Fibroblast of gingiva (primary cell): Measurements from ENCODE around the gene TTLL12.

Experiments
- DNase-seq: peaks from one replicate; pipeline ENCODE4 v3.0.0-alpha.2; 2011; ENCODE audit warnings: low read depth

TTLL12 gene

DNA sequence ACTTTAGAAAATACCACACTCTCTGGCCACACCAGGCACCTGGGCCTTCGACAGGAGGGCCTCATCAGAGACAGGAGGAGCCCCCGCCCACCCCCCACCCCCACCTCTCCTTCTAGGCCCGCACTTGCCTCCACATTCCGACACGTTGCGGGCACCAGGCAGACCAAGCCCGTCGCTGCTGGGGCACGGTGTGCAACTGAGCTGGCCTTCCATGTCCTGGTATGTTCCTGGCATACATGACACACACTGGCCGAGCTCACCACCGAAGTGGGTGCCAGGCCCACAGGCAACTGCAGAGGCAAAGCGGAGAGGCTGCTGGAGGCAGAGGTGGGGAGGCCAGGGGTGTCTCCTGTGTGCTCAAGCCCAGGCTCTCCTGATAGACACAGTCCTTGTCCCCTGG, 27.0 kb upstream of the TTLL12 start:
- DNase-seq = no peak

DNA sequence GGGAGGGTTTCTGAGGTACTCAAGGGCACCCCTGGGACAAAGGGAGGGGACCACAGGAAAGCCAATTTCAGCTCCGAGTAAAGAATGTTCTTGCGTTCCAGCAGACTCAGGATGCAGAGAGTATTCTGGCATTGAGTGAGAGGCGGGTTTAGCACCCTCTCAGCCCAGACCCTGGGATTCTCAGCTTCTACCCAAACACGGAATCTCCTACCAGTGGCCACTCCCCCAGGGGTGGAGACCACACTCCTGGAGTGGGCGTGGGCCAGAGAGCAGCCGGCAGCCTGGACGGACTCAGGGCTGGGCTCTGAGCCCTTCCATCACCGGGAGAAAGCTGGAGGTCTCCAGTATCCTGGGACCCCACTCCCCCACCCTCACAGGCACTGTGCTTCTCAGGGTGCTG, 26.1 kb upstream of the TTLL12 start:
- no peak for DNase-seq

DNA sequence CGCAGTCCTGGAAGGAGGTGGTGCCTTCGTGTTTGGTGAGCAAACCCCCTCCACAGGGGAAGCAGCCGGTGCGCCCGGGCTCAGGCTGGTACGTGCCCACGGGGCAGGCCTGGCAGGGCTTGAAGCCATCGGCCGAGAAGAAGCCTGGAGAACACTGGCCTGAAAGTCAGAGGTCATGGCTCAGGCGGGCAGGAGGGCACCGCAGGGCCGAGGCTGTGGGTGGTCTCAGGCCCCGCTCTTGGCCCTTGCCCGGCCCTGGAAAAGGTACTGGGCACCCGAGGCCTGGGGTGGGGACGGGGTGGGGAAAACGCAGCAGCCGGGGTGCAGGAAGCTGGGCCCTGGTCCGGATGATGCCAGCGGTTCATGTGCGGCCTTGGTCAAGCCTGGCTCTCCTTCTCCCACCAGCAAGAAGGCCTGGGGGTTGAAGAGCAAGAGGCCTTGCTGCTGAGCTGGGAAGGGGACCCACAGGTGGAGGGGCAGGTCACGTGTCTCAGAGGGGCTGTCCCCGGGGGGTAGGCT, 25.6 kb upstream of the TTLL12 start:
- DNase-seq = no peak

DNA sequence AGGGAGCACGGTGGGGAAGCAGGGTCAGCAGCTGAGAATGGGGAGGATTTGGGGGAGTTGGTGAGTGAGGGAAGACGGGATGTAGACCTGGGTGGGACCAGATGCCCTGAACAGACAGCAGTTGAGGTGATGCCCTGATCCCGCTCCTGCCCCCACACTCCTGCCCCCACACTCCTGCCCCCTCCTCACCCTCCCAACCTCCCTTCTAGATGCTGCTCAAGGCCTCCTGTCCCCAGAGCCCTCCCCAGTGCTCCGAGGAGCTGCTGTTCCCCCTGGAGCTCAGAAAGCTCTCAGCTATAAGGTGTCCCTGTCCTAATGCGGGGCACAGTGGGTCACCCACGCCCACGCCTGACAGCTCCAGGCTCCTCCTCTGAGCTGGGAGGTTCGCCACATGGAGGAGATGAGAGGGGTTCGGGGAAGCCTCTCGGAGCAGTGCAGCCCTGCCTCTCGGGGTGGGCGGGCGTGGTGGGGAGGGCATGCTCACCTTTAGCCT, 25.1 kb upstream of the TTLL12 start:
- DNase-seq = no peak

DNA sequence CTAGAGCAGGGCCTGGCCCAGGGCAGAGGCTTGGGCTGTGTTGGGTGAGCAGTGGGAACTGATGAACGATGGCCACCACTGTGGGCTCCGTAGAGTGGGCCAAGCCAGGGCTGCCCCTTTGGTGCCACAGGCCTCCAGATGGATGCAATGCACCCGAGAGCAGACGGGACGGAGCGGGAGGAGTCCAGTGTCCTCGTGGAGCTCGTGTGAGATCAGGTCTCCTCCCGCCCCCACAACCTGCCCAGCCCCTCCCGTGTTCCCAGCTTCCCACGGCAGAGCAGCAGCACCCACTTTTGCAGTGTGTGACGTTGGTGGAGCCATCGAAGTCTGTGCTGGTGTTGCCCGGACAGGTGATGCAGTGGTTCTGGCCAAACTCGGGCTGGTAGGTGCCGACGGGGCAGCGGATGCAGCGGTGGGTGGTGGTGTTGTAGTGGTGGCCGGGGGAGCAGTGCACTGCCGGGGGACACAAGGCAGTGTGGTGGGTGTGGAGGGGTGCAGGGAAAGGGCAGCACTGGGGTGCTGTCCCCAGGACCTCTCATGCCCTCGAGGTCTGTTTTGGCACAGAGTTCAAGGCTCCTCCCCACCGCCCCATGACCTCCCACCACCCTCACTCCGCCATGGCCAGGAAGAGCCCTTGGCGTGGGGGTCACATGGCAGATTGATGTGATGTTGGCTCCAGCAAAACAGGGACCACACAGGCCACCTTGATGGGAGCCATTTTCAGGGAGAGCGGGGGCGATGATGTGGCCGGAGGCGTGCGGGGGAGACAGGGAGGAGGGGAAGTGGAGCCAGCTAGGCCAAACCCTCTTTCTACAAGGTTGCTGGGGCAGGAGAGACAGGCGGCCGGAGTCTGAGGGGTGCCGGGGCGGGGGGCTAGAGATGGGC, 23.9 kb upstream of the TTLL12 start:
- no peak for DNase-seq

DNA sequence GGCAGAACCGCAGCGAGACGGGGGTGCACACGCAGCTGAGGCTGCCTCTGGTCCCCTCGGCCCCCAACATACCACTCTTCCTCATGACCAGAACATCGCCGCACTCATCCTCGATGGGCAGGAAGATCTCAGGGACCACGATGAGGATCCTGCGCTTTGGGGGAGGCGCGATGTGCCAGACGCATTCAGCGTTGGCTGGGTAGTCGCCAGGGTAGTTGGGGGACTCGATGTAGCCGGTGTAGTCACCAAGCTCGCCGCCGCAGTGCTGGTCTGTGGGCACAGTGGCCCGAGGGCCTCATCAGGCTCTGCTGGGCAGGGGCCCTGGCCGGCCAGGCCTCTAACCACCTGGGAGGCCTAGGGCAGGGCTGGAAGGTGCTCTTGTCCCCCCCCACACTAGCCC, 23.0 kb upstream of the TTLL12 start:
- no peak for DNase-seq

DNA sequence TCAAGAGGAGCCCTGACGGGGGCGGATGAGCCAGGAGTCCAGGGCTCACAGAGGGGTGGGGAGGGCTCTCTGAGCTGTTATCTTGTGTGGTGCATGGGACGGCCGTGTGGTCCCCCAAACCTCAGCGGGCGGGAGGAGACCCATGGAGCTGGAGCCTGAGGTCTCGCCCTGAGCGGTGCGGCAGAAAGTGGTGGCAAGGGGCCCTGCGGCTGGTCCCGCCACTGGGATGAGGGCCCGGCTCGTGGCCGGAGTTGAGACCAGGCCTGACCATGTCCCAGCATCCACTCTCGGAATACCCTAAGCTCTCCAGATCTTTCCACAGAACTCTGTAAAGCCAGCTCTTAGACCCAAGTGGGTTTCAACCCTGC, 22.6 kb upstream of the TTLL12 start:
- no peak for DNase-seq

DNA sequence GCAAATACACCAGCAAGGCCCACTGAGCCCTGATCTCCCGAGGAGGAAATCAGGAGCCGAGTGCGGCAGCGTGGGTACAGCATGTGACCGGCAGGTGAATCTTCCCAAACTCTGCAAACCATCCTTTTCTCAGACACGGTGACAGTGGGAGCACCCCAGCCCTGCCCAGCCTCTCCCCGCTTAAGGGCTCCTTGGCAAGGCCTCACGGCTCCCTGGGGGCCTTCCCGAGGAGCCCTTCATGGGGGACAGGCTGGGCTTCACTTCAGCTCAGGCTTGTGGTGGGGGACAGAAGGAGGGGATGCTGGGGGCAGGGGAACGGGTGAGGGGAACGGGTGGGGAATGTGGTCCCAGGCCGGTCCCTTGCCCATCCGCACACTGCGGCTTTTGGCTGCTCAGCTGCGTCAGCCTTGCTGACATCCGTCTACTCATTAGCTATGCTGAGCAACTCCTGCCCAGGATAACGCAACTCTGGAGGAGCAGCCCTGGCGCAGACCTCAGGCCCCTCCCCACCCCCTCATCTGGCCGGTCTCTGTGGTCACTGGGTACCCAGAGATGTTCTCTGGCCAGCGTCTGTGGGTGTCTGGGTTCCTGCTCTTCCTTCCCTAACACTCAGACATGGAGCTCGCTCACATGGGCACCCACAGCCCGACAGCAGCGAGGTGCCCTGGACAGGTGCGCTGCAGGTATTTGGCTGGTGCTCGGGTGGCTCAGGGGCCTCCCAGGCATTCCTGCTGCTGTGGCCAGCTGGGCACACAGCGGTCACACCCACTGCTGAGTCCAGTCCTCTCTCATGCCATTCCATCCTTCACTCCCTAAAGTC, 22.0 kb upstream of the TTLL12 start:
- DNase-seq = no peak

DNA sequence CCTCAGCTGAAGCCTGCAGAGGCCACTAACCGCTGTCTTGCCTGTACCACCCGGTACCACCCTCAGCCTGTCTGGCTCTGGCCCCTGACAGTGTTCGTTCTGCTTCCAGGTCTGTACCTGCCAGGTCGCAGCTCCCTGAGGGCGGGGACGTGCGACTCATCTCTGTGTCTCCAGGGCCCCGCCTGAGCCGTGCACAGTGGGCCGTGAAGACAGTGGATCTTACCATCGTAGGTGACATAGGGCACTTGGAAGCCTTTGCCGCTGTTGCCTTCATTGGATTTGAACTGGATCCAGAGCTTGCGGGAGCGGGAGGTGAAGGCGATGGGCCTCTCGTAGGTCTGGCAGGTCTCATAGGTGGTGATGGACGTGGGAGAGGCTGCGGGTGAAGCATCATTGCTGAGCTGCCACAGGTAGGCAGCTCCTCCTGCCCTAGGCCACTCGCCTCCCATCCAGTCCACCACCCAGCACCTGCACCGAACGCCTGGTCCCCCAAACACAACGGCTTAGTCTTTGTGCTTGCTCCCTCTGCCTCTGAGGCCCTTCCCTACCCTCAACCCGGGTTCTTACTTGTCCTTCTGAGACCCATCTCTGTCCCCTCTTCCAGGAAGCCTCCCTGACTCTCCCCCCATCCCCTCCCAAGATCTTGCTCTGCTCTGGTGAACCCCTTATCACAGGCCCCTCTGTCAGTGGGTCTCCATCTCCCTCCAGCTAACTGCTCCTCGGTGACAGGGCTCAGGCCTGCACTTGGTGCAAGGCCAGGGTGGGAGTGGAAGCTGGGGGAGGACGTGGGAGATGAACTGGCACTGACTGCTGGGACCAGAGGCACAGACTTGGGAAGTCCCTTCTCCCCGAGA, 21.1 kb upstream of the TTLL12 start:
- no peak for DNase-seq

DNA sequence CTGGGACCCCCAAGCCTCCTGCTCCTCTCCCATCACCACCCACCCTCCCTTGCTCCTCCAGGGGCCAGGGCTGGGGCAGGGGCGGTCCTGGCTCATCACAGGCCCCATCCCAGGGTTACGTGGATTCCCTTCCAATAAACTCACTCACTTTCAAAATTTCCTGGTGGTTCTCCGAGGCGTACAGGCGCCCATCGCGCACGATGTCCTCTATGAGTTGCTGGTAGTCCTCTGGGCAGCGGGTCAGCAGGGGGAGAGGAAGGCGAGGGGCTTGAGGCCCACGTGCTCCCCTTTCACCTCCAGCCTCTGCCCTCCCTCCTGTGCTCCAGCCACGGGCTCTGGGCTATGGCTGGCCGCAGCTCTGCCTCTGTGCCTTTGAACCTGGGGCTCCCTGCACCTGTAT, 20.5 kb upstream of the TTLL12 start:
- DNase-seq = no peak

DNA sequence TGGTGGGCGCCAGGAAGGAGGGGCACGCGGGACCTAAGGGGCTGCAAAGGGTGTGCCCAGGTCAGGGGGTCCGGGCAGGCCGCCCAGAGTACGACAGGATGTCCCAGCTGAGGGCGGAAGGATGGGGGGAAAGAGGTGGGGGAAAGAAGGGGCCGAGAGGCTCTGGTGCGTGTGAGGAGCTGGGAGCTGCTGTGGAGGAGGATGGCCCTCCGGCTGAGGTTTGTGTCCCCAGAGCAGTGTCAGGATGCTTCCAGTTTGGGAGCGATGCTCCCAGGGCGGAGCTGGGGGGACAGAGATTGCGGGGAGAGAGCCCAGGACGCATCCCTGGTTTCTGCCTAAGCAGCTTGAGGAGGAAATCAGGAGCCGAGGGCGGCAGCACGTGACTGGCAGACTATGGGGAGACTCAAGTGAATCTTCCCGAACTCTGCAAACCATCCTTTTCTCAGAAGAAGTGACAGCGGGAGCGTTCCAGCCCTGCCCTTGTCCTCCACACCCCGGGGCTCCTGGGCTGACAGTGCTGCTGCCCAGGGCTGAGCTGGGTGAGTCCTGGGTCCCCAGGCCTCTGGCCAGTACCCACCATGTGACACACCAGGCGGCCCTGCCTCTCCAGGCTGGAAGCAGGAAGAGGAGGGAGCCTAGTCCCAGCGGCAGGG, 19.7 kb upstream of the TTLL12 start:
- no peak for DNase-seq

DNA sequence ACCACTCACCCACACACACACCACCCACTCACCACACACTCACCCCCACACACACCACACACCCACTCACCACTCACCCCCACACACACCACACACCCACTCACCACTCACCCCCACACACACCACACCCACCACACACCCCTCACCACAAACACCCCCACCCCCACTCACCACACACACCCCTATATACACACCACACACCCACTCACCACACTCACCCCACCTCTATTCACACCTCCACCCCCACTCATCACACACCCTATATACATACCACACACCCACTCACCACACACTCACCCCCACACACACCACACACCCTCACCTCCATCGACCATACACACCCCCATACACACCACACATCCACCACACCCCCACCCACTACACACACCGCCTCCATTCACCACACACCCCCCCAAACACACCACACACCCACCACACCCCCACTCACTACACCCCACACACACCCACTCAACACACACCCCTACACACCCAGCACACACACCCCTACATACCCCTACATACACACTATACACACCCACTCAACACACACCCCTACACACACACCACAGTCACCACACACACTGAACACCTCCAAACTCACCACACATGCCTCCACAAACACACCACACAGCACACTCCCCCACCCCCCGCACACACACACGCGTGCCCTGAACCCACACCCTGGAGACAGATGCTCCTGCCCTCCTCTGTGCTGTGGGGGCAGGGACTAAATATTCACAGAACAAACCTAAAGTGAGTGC, 19.0 kb upstream of the TTLL12 start:
- no peak for DNase-seq

DNA sequence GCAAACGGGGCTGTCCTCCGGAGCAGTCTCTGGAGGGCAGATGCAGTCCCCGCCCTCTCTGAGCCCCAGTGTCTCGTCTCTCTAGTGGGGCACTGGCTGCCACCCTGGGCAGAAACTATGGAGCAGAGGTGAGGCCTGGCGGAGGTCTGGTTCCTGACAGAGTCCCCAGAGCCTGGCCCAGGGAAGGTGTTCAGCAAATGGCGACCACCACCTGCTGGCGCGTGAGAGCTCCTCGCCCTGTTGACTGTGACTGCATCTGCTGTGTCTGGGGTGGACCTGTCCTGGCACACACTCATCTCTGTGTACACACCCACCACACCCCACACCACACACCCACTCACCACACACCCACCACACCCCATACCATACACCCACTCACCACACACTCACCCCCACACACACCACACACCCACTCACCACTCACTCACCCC, 18.3 kb upstream of the TTLL12 start:
- DNase-seq = no peak

DNA sequence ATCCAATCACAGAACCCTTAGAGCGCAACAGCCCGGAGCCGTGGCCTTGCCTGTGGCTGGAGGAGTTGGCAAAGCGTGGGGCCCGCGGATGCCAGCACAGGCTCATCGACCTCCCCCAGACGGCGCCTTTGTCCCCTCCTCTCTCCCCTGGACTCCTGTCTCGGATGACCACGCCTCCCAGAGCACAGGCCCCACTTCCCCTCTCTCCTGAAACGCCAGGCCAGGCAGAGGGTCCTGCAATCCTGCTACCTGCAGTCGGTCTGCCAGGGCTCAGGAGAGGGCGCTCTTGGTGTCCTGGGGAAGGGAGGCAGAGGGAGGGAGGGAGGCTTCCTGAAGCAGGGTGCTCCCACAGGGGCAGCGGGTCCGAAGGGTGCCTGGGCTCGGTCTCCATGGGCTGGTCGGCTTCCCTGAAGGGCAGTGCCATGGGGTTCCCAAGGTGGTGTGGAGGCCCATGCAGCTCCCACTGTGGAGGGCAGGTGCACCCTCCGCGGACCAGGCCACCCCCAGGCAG, 16.6 kb upstream of the TTLL12 start:
- DNase-seq = no peak

DNA sequence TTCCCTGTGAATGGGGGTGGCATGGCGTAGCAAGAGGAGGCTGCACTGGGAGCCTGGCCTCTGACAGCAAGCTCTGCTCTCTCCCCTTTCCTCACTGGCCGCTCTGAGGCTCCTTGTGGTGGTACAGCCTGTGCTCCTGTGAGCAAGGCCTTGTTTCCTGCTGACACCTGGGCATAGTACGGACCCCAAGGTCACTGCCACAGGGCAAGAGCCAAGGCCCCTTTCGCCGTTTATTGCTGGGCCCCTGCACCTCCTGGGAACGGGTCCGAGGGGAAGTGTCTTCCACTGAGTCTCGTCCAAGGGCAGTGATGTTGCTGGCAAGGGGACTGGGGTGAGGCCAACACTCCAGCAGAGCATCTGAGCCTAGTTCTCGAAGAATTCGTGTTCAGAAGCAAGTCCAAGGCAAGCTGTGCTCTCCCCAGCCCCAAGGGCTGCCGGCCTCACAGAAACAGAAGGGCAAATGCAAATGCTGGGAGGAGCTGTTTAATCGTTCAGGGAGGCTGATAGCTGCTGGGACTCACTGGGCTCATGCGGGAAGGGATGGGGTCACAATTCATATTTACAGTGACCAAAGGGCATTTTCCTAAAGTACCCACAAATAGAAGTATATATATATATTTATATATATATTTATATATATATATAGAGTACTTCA, 15.9 kb upstream of the TTLL12 start:
- DNase-seq = no peak

DNA sequence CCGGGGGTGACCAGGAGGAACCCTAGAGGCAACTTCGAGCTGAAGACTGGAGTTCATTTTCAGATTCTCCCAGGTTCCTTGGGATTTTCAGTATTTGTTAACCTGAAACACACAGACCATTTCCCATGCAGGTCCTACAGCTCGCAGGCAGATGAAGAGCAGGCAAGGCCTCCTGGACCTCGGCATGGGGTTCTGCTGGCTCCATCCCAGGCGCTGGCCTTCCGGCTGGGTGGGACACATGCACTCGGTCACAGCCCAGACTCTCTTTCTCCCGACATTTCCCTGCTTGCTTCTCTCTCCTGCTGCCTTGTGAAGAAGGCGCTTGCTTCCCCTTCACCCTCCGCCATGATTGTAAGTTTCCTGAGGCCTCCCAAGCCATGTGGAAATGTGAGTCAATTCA, 15.4 kb upstream of the TTLL12 start:
- no peak for DNase-seq

DNA sequence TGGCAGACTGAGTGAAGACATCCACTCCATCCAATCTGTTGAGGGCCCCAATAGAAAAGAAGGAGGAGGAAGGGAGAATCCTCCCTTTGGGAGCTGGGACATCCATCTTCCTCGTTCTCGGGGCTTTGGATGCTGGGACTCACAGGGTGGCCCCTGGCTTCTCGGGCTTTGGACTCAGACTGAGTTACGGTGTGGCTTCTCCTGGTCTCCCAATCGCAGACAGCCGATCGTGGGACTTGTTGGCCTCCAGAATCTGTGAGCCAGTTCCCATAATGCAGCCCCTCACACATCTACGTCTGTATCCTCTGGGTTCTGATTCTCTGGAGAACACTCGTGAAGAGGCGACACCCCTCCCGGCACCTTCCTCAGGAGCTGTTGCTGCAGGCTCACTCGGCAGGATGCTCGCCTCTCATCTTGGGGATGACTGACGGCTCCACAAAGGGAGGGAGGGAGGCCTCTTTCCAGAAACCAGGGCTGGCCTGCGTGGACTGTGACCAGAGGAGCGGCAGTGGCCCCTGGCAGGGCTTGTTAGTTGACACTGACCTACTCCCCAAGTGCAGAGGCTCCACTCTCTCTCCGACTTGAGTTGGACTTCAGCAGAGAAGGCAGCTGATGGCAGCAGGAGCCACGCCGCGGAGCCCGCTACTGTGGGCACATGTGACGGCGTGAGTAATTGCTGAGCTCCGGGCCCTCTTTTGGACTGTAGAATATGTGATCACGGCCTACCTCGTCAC, 14.7 kb upstream of the TTLL12 start:
- DNase-seq = no peak

DNA sequence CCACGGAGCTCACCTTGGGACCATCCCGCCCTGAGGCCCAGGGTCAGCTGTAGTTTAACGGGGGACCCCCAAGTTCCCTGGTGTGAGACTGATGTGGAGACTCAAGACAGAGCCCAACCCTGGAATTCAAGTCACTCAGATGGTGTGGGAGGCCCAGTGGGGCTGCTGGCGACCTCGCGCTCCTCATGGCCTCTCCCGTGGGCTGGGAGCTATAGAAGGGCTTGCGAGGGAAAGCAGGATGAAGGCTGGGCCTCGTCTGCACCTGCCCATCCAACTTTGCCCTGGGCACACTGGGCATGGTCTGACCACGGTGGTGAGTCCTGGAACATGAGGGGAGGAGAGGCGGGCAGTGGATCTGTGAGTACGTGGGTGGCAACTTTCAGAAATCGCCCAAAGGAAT, 13.6 kb upstream of the TTLL12 start:
- DNase-seq = no peak

DNA sequence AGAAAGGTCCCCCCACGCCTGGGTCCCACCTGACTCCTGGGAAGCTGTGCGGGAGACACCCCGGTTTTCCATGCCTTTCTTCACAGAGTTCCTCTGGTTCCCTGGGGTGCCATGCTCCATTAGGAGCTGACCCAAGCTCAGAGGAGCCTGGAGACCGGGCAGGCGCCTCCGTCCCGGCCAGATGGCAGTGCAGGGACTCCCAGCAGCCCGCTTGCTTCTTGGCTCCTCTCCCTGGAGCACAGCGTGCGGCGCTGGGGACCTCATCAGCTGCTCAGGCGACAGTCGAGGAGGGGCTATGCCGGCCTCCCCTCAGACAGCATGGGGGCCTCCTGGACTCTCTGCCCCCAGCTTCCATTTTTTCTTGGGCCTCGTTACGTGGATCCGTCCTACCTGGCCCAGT, 13.1 kb upstream of the TTLL12 start:
- DNase-seq = no peak
